IMR-90 (cell line): ENCODE data around the gene ARRB1. TPM values are rescaled to one million over a fixed set of nuclear protein-coding genes. Genes with fewer than 3 reads are reported as not detected.

Experiments
- ATAC-seq: fragments of 200-7000 bp; cut with Tn5 transposase; 2 replicates; pipeline ENCODE4 v1.9.1; 2020; ENCODE audit warnings: low read depth, mild to moderate bottlenecking, moderate library complexity
- BruUV-seq: library from RNA; stranded (reverse); fragments of 400-500 nt; replicated peaks from 2 replicates; lab custom pipeline; 2021; lab: Mats Ljungman, UMichigan
- CTCF ChIA-PET: fragments of 300-600 bp; formaldehyde crosslinking; extraction: SDS; loops from one replicate; lab custom pipeline; 2021; ENCODE audit warnings: antibody characterized with exemption; lab: Yijun Ruan, JAX
- POLR2A ChIA-PET: fragments of 300-600 bp; sonication (Branson Sonifier 250); formaldehyde crosslinking; loops from one replicate; lab custom pipeline; 2022; ENCODE audit warnings: antibody characterized with exemption; ENCODE audit not compliant: unreplicated experiment; lab: Charles Lee
- DNase-seq: peaks from one replicate; pipeline ENCODE4 v3.0.0; 2013
- H2AFZ ChIP-seq: replicated peaks from 2 replicates; pipeline ENCODE3; 2013; ENCODE audit warnings: low read length, mild to moderate bottlenecking; ENCODE audit not compliant: poor library complexity
- H2AK5ac ChIP-seq: 2 replicates; pipeline ENCODE4 v1.6.1; 2013; ENCODE audit warnings: low read depth, low read length, inconsistent platforms
- H2AK9ac ChIP-seq: replicated peaks from 2 replicates; pipeline ENCODE3; 2013; ENCODE audit warnings: mild to moderate bottlenecking, low read depth, low read length, moderate library complexity; ENCODE audit not compliant: poor library complexity
- H2BK120ac ChIP-seq: 2 replicates; pipeline ENCODE4 v1.6.1; 2013; ENCODE audit warnings: low read depth, low read length, inconsistent platforms
- H2BK15ac ChIP-seq: 3 replicates; pipeline ENCODE4 v1.6.1; 2013; ENCODE audit warnings: low read depth, low read length, inconsistent platforms
- H2BK20ac ChIP-seq: 2 replicates; pipeline ENCODE4 v1.6.1; 2013; ENCODE audit warnings: low read depth, mild to moderate bottlenecking, inconsistent platforms, low read length, moderate library complexity
- H2BK5ac ChIP-seq: 2 replicates; pipeline ENCODE4 v1.6.1; 2013; ENCODE audit warnings: mild to moderate bottlenecking, low read depth, low read length, inconsistent platforms; ENCODE audit not compliant: poor library complexity, severe bottlenecking
- H3K14ac ChIP-seq: replicated peaks from 2 replicates; pipeline ENCODE4 v1.6.1; 2013; ENCODE audit warnings: low read depth, low read length, inconsistent platforms
- H3K18ac ChIP-seq: 2 replicates; pipeline ENCODE4 v1.6.1; 2013; ENCODE audit warnings: low read depth, low read length, control low read depth
- H3K23ac ChIP-seq: 2 replicates; pipeline ENCODE4 v1.6.1; 2013; ENCODE audit warnings: low read depth, low read length, inconsistent platforms
- H3K27ac ChIP-seq: 2 replicates; pipeline ENCODE4 v1.5.1; 2013; ENCODE audit warnings: mild to moderate bottlenecking, control low read depth, low read length; ENCODE audit not compliant: insufficient read depth
- H3K27me3 ChIP-seq: 2 replicates; pipeline ENCODE4 v1.6.1; 2013; ENCODE audit warnings: low read length; ENCODE audit not compliant: control insufficient read depth, insufficient read depth
- H3K36me3 ChIP-seq: 2 replicates; pipeline ENCODE4 v1.6.1; 2013; ENCODE audit warnings: low read length, mixed read lengths; ENCODE audit not compliant: control insufficient read depth, insufficient read depth
- H3K4ac ChIP-seq: 2 replicates; pipeline ENCODE4 v1.6.1; 2013; ENCODE audit warnings: low read depth, low read length, inconsistent platforms
- H3K4me1 ChIP-seq: 2 replicates; pipeline ENCODE4 v1.6.1; 2013; ENCODE audit warnings: low read length, mixed read lengths; ENCODE audit not compliant: control insufficient read depth, insufficient read depth
- H3K4me2 ChIP-seq: 2 replicates; pipeline ENCODE4 v1.6.1; 2013; ENCODE audit warnings: low read depth, mild to moderate bottlenecking, control low read depth, low read length, moderate library complexity
- H3K4me3 ChIP-seq: 2 replicates; pipeline ENCODE4 v1.5.1; 2013; ENCODE audit warnings: low read depth, mild to moderate bottlenecking, control low read depth, low read length, moderate library complexity; ENCODE audit not compliant: insufficient read depth
- H3K56ac ChIP-seq: 2 replicates; pipeline ENCODE4 v1.6.1; 2013; ENCODE audit warnings: low read length, inconsistent platforms; ENCODE audit not compliant: insufficient read depth; ENCODE audit errors: extremely low read depth
- H3K79me1 ChIP-seq, 2 experiments: 2 replicates each; pipeline ENCODE4 v1.6.1; 2013; ENCODE audit warnings: low read length in 2 of 2, inconsistent platforms in 1 of 2, low read depth in 1 of 2
- H3K9ac ChIP-seq: 2 replicates; pipeline ENCODE4 v1.6.1; 2013; ENCODE audit warnings: low read depth, low read length, control low read depth
- H3K9me1 ChIP-seq: 2 replicates; pipeline ENCODE4 v1.6.1; 2013; ENCODE audit warnings: low read length, inconsistent platforms; ENCODE audit not compliant: insufficient read depth
- H3K9me3 ChIP-seq: 2 replicates; pipeline ENCODE4 v1.6.1; 2013; ENCODE audit warnings: low read length; ENCODE audit not compliant: control insufficient read depth, insufficient read depth
- H4K20me1 ChIP-seq: 2 replicates; pipeline ENCODE4 v1.6.1; 2013; ENCODE audit warnings: low read length, inconsistent platforms; ENCODE audit not compliant: insufficient read depth
- H4K5ac ChIP-seq: 2 replicates; pipeline ENCODE4 v1.6.1; 2013; ENCODE audit warnings: mild to moderate bottlenecking, low read depth, low read length, control low read depth
- H4K8ac ChIP-seq, 2 experiments: 2 replicates each; pipeline ENCODE4 v1.6.1; 2013; ENCODE audit warnings: low read depth in 2 of 2, low read length in 2 of 2, control low read depth in 1 of 2, inconsistent platforms in 1 of 2
- H4K91ac ChIP-seq: 2 replicates; pipeline ENCODE4 v1.6.1; 2013; ENCODE audit warnings: low read depth, low read length, inconsistent platforms; ENCODE audit not compliant: insufficient read depth
- MXI1 ChIP-seq: IDR thresholded peaks from 2 replicates; pipeline ENCODE4 v1.6.1; 2012; ENCODE audit warnings: low read depth, mild to moderate bottlenecking, low read length, moderate library complexity, borderline replicate concordance
- NFE2L2 ChIP-seq: fragments of 150-350 bp; IDR thresholded peaks from 2 replicates; pipeline ENCODE4 v1.6.1; 2016; ENCODE audit warnings: low read depth, mild to moderate bottlenecking, low read length
- POLR2A ChIP-seq: IDR thresholded peaks from 2 replicates; pipeline ENCODE4 v1.6.1; 2012; ENCODE audit warnings: mild to moderate bottlenecking, low read depth, low read length
- RAD21 ChIP-seq: IDR thresholded peaks from 2 replicates; pipeline ENCODE4 v1.6.1; 2012; ENCODE audit warnings: low read length, improper control_type of control experiment
- RFX5 ChIP-seq: IDR thresholded peaks from 2 replicates; pipeline ENCODE4 v1.8.0; 2012; ENCODE audit warnings: low read depth, mild to moderate bottlenecking, low read length, moderate library complexity
- SMC3 ChIP-seq: fragments of 150-350 bp; IDR thresholded peaks from 2 replicates; pipeline ENCODE4 v1.6.1; 2016; ENCODE audit warnings: low read depth, mild to moderate bottlenecking, antibody characterized with exemption, low read length, moderate library complexity
- WGBS, 2 experiments: methylation state at CpG; one replicate each; pipeline versions ENCODE4 v1.1.5 to v1.1.7; 2013; ENCODE audit warnings: missing lambda C conversion rate in 2 of 2; ENCODE audit not compliant: insufficient read length in 1 of 2; ENCODE audit errors: extremely low coverage in 2 of 2; 5-methylcytosine and 5-hydroxymethylcytosine counted together
- dilution Hi-C: fragments of 300-500 bp; cut with HindIII; formaldehyde crosslinking; loops from one replicate; pipeline ENCODE4 v1.14.3; 2018; ENCODE audit warnings: low sequenced_read_pairs; ENCODE audit not compliant: unreplicated experiment
- in situ Hi-C: fragments of 300-500 bp; cut with MboI; formaldehyde crosslinking; loops from 3 replicates; pipeline ENCODE4 v1.14.3; 2019; ENCODE audit warnings: low sequenced_read_pairs, inconsistent platforms, mixed read lengths
- intact Hi-C: fragments of 100-400 bp; cut with micrococcal nuclease; formaldehyde crosslinking; loops from 2 replicates; pipeline ENCODE4 v1.10.0; 2022
- polyA plus RNA-seq, 3 experiments: library from polyadenylated mRNA; depleted of rRNA; stranded (reverse); fragments of >200 nt; gene quantifications; 2 replicates each; pipeline ENCODE4 v1.2.3, GENCODE V29; 2012; ENCODE audit warnings: low replicate concordance in 1 of 3
- total RNA-seq: library from RNA; depleted of rRNA; stranded (reverse); fragments of >200 nt; gene quantifications from 2 replicates; pipeline ENCODE4 v1.2.3, GENCODE V29; 2012
- TF ChIP-seq, protein P1 (sequence below): conservative IDR thresholded peaks from 2 replicates; pipeline ENCODE4 v1.5.1; 2012; ENCODE audit warnings: mild to moderate bottlenecking, low read depth, low read length, improper control_type of control experiment

Gene ARRB1
- total and polyA plus RNA-seq, 2 of the 4 experiments (the other 2 are of a cell fraction) = 11.0 to 17.4 TPM

DNA sequence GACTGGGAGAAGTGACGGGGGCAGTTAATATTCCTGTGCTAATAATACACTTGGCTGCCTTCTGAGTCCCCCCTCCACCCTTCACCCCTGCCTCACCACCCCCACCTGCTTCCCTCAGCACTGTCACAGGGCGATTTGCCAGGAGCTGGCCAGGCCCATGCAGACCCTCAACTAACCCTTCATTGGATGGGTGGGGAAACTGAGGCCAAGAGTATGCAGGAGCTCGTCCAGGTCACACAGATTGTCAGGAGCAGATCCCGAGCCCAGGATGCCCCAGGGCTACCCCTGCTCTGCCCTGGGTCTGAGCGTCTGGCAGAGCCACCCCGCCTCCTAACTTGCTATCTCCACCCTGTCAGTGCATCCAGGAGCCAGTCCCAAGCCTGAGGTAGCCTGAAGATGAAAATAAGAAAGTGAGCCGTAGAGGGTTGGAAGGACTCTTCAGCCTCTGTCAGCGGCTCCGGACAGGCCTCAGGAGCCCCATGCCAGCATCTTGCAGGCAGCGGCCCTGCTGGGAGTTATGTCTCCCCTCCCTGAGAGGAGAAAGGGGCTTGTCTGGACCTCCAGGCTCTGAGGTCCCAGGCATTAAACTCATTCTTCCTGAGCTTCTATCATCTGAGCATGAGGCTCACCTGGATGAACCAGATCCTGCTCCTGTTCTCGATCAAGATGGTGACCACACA, 104.7 kb downstream of the ARRB1 start:
- Histone ChIP-seq H4K5ac (no peak overlapping the region), H3K27me3 (peaks cover 54% of the 10 kb centered on the region), H3K4me1 (no peaks in the 10 kb centered on the region), H3K9ac (no peak overlapping the region), H3K9me1 (no peaks in the 10 kb centered on the region), H4K8ac (no peak overlapping the region), H2BK5ac (no peak overlapping the region), H3K4me2 (no peak overlapping the region), H2AK5ac (no peak overlapping the region), H2AFZ (no peak overlapping the region), H3K18ac (no peak overlapping the region), H3K79me1 (no peaks in the 10 kb centered on the region), H3K14ac (no peak overlapping the region), H3K9me3 (no peaks in the 10 kb centered on the region), H2BK15ac (no peak overlapping the region), H3K4ac (no peak overlapping the region), H2BK20ac (no peak overlapping the region), H3K4me3 (no peak overlapping the region), H3K56ac (no peak overlapping the region), H4K20me1 (no peaks in the 10 kb centered on the region), H2BK120ac (no peak overlapping the region), H3K36me3 (no peaks in the 10 kb centered on the region), H2AK9ac (no peak overlapping the region), H3K23ac (no peak overlapping the region), H3K27ac (no peak overlapping the region), H4K91ac (no peak overlapping the region)
- POLR2A ChIA-PET = interaction anchor here (0.7 kb wide), 1 partner anchor 226 kb away, joined by 3 read pairs; no protein-coding TSS in a partner anchor
- no TSS peak for BruUV-seq
- DNase-seq = no peak
- in situ Hi-C loops = loop anchor here (5.0 kb wide), 3 partner anchors 100 to 320 kb away; no protein-coding TSS in a partner anchor
- WGBS, 2 experiments = 90% methylated on average over 2 of the region's 11 CpGs; no CpG with 5 or more reads in 1 of the 2 experiments
- dilution Hi-C loops = no loop called here
- no peak for ATAC-seq
- intact Hi-C loops = loop anchor here (5.0 kb wide), 1 partner anchor 300 kb away; the partner anchor contains the start of genes SPCS2 and XRRA1
- CTCF ChIA-PET = interaction anchor here (0.6 kb wide), 1 partner anchor 265 kb away, joined by 3 read pairs; no protein-coding TSS in a partner anchor
- TF ChIP-seq POLR2A (no peak), SMC3 (no peak), NFE2L2 (no peak), RFX5 (no peak), RAD21 (no peak), MXI1 (no peak)
- TF ChIP-seq, protein P1, sequence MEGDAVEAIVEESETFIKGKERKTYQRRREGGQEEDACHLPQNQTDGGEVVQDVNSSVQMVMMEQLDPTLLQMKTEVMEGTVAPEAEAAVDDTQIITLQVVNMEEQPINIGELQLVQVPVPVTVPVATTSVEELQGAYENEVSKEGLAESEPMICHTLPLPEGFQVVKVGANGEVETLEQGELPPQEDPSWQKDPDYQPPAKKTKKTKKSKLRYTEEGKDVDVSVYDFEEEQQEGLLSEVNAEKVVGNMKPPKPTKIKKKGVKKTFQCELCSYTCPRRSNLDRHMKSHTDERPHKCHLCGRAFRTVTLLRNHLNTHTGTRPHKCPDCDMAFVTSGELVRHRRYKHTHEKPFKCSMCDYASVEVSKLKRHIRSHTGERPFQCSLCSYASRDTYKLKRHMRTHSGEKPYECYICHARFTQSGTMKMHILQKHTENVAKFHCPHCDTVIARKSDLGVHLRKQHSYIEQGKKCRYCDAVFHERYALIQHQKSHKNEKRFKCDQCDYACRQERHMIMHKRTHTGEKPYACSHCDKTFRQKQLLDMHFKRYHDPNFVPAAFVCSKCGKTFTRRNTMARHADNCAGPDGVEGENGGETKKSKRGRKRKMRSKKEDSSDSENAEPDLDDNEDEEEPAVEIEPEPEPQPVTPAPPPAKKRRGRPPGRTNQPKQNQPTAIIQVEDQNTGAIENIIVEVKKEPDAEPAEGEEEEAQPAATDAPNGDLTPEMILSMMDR = no peak
